ENCODE measurements around the gene KIF7.
A peak's percentile ranks its signal among the peaks of the same experiment; 100 is the strongest.

The KIF7 gene

GRCh38 chr15:89629829-89630228 lies 25.4 kb downstream of the KIF7 start:
- Mint-ChIP-seq H3K9me3 (peaks cover 31% of the 10 kb centered on the region), H3K27ac (no peak overlapping the region), H3K27me3 (no peaks in the 10 kb centered on the region), H3K4me1 (ENCODE audit: low read depth) (peaks cover 6% of the 10 kb centered on the region), H3K4me3 (no peak overlapping the region), H3K36me3 (ENCODE audit: low read depth) (peaks cover 54% of the 10 kb centered on the region)
- intact Hi-C loops (cut with micrococcal nuclease), result loop anchor here (5.0 kb wide), 1 partner anchor 133 kb away; the partner anchor contains the start of gene RHCG

GRCh38 chr15:89628806-89629715 lies 26.2 kb downstream of the KIF7 start:
- Mint-ChIP-seq H3K4me1 (ENCODE audit: low read depth) (peaks cover 6% of the 10 kb centered on the region), H3K27me3 (no peaks in the 10 kb centered on the region), H3K4me3 (no peak overlapping the region), H3K27ac (peak overlapping the region; percentile 35), H3K36me3 (ENCODE audit: low read depth) (peaks cover 61% of the 10 kb centered on the region), H3K9me3 (peaks cover 26% of the 10 kb centered on the region)
- intact Hi-C loops (cut with micrococcal nuclease), result loop anchor here (5.0 kb wide), 1 partner anchor 132 kb away; the partner anchor contains the start of gene RHCG

- Mint-ChIP-seq H3K36me3 (ENCODE audit: low read depth) (peaks cover 68% of the 10 kb centered on the region), H3K4me1 (ENCODE audit: low read depth) (peaks cover 6% of the 10 kb centered on the region), H3K4me3 (no peak overlapping the region), H3K27ac (peak overlapping the region; percentile 35), H3K9me3 (peaks cover 19% of the 10 kb centered on the region), H3K27me3 (no peaks in the 10 kb centered on the region)
- intact Hi-C loops (cut with micrococcal nuclease), result loop anchor here (5.0 kb wide), 1 partner anchor 131 kb away; the partner anchor contains the start of gene RHCG
These were observed 27.0 kb downstream of the KIF7 start for GRCh38 chr15:89628301-89628700.

- no peak overlapping the region for H3K4me3 Mint-ChIP-seq
- H3K4me1 Mint-ChIP-seq (ENCODE audit: low read depth), result peaks cover 6% of the 10 kb centered on the region
- H3K36me3 Mint-ChIP-seq (ENCODE audit: low read depth), result peaks cover 74% of the 10 kb centered on the region
- H3K27ac Mint-ChIP-seq, result no peak overlapping the region
- H3K27me3 Mint-ChIP-seq, result no peaks in the 10 kb centered on the region
- H3K9me3 Mint-ChIP-seq, result peaks cover 10% of the 10 kb centered on the region
- intact Hi-C loops (cut with micrococcal nuclease), result loop anchor here (5.0 kb wide), 1 partner anchor 130 kb away; the partner anchor contains the start of gene RHCG
These were observed 27.9 kb downstream of the KIF7 start for GRCh38 chr15:89627256-89627970.

- H3K27me3 Mint-ChIP-seq, result no peaks in the 10 kb centered on the region
- H3K27ac Mint-ChIP-seq, result no peak overlapping the region
- intact Hi-C loops (cut with micrococcal nuclease), result loop anchor here (5.0 kb wide), 1 partner anchor 128 kb away; the partner anchor contains the start of gene RHCG
- H3K9me3 Mint-ChIP-seq, result no peaks in the 10 kb centered on the region
- no peak overlapping the region for H3K4me3 Mint-ChIP-seq
- H3K36me3 Mint-ChIP-seq (ENCODE audit: low read depth), result peaks cover 77% of the 10 kb centered on the region
- peaks cover 6% of the 10 kb centered on the region for H3K4me1 Mint-ChIP-seq (ENCODE audit: low read depth)
These were observed 29.6 kb downstream of the KIF7 start for GRCh38 chr15:89625716-89626115.

GRCh38 chr15:89623165-89623564 lies 32.1 kb downstream of the KIF7 start:
- no peak overlapping the region for H3K4me3 Mint-ChIP-seq
- intact Hi-C loops (cut with micrococcal nuclease), result no loop called here
- no peaks in the 10 kb centered on the region for H3K9me3 Mint-ChIP-seq
- no peaks in the 10 kb centered on the region for H3K4me1 Mint-ChIP-seq (ENCODE audit: low read depth)
- H3K36me3 Mint-ChIP-seq (ENCODE audit: low read depth), result peaks cover 63% of the 10 kb centered on the region
- H3K27me3 Mint-ChIP-seq, result no peaks in the 10 kb centered on the region
- no peak overlapping the region for H3K27ac Mint-ChIP-seq

GRCh38 chr15:89621547-89621946 lies 33.7 kb downstream of the KIF7 start:
- intact Hi-C loops (cut with micrococcal nuclease), result no loop called here
- Mint-ChIP-seq H3K4me3 (no peak overlapping the region), H3K9me3 (no peaks in the 10 kb centered on the region), H3K27ac (no peak overlapping the region), H3K27me3 (no peaks in the 10 kb centered on the region), H3K4me1 (ENCODE audit: low read depth) (no peaks in the 10 kb centered on the region), H3K36me3 (ENCODE audit: low read depth) (peaks cover 51% of the 10 kb centered on the region)

GRCh38 chr15:89616228-89616627 lies 39.0 kb downstream of the KIF7 start:
- intact Hi-C loops (cut with micrococcal nuclease), result no loop called here
- Mint-ChIP-seq H3K27ac (no peak overlapping the region), H3K9me3 (peaks cover 25% of the 10 kb centered on the region), H3K36me3 (ENCODE audit: low read depth) (peaks cover 34% of the 10 kb centered on the region), H3K27me3 (no peaks in the 10 kb centered on the region), H3K4me1 (ENCODE audit: low read depth) (no peaks in the 10 kb centered on the region), H3K4me3 (no peak overlapping the region)

- Mint-ChIP-seq H3K36me3 (ENCODE audit: low read depth) (peaks cover 32% of the 10 kb centered on the region), H3K27me3 (no peaks in the 10 kb centered on the region), H3K4me3 (no peak overlapping the region), H3K4me1 (ENCODE audit: low read depth) (no peaks in the 10 kb centered on the region), H3K9me3 (peaks cover 29% of the 10 kb centered on the region), H3K27ac (no peak overlapping the region)
- intact Hi-C loops (cut with micrococcal nuclease), result no loop called here
These were observed 40.1 kb downstream of the KIF7 start for GRCh38 chr15:89615135-89615534.

- Mint-ChIP-seq H3K36me3 (ENCODE audit: low read depth) (peaks cover 42% of the 10 kb centered on the region), H3K4me1 (ENCODE audit: low read depth) (no peaks in the 10 kb centered on the region), H3K4me3 (no peak overlapping the region), H3K9me3 (peaks cover 29% of the 10 kb centered on the region), H3K27ac (no peak overlapping the region), H3K27me3 (no peaks in the 10 kb centered on the region)
- intact Hi-C loops (cut with micrococcal nuclease), result no loop called here
These were observed 41.1 kb downstream of the KIF7 start for GRCh38 chr15:89614164-89614563.

- H3K4me3 Mint-ChIP-seq, result no peak overlapping the region
- peaks cover 29% of the 10 kb centered on the region for H3K9me3 Mint-ChIP-seq
- peaks cover 43% of the 10 kb centered on the region for H3K36me3 Mint-ChIP-seq (ENCODE audit: low read depth)
- no peaks in the 10 kb centered on the region for H3K27me3 Mint-ChIP-seq
- intact Hi-C loops (cut with micrococcal nuclease), result no loop called here
- H3K4me1 Mint-ChIP-seq (ENCODE audit: low read depth), result no peaks in the 10 kb centered on the region
- no peak overlapping the region for H3K27ac Mint-ChIP-seq
These were observed 42.2 kb downstream of the KIF7 start for GRCh38 chr15:89613031-89613430.

- no peak overlapping the region for H3K27ac Mint-ChIP-seq
- H3K36me3 Mint-ChIP-seq (ENCODE audit: low read depth), result peaks cover 43% of the 10 kb centered on the region
- intact Hi-C loops (cut with micrococcal nuclease), result no loop called here
These were observed 44.0 kb downstream of the KIF7 start for GRCh38 chr15:89611317-89611716.

GRCh38 chr15:89599021-89599420 lies 56.2 kb downstream of the KIF7 start:
- peaks cover 5% of the 10 kb centered on the region for H3K36me3 Mint-ChIP-seq (ENCODE audit: low read depth)
- intact Hi-C loops (cut with micrococcal nuclease), result no loop called here

More at GRCh38 chr15:89611317-89611716, 44.0 kb downstream of the KIF7 start:
- H3K4me1 Mint-ChIP-seq (ENCODE audit: low read depth), result no peaks in the 10 kb centered on the region
- H3K9me3 Mint-ChIP-seq, result peaks cover 29% of the 10 kb centered on the region
- no peak overlapping the region for H3K4me3 Mint-ChIP-seq
- no peaks in the 10 kb centered on the region for H3K27me3 Mint-ChIP-seq

GRCh38 chr15:89593018-89593417 lies 62.2 kb downstream of the KIF7 start:
- no peak overlapping the region for H3K4me3 Mint-ChIP-seq
- no peaks in the 10 kb centered on the region for H3K9me3 Mint-ChIP-seq
- intact Hi-C loops (cut with micrococcal nuclease), result no loop called here
- peaks cover 4% of the 10 kb centered on the region for H3K4me1 Mint-ChIP-seq (ENCODE audit: low read depth)
- H3K27me3 Mint-ChIP-seq, result no peaks in the 10 kb centered on the region
- H3K27ac Mint-ChIP-seq, result no peak overlapping the region
- H3K36me3 Mint-ChIP-seq (ENCODE audit: low read depth), result peaks cover 5% of the 10 kb centered on the region

More at GRCh38 chr15:89599021-89599420, 56.2 kb downstream of the KIF7 start:
- H3K4me1 Mint-ChIP-seq (ENCODE audit: low read depth), result peaks cover 4% of the 10 kb centered on the region
- H3K27ac Mint-ChIP-seq, result no peak overlapping the region
- no peaks in the 10 kb centered on the region for H3K27me3 Mint-ChIP-seq
- H3K4me3 Mint-ChIP-seq, result no peak overlapping the region
- H3K9me3 Mint-ChIP-seq, result no peaks in the 10 kb centered on the region

Data from dendritic cell treated with granulocyte-macrophage colony-stimulating factor and Interleukin-4, amounts not matched to agents 40 ng/mL and 50 ng/mL, for 4 days (primary cell).